Sciatic nerve (tissue), 2 donors: ENCODE results near the gene ZNF154. TPM values are rescaled to one million over a fixed set of nuclear protein-coding genes. Genes with fewer than 3 reads are reported as not detected.

Source experiments
- ATAC-seq: fragments of 200-7000 bp; cut with Tn5 transposase; one replicate; pipeline ENCODE4 v1.9.1; 2020; ENCODE audit warnings: mild to moderate bottlenecking, moderate library complexity
- DNase-seq: peaks from one replicate; pipeline ENCODE4 v3.0.0-alpha.2; 2020; ENCODE audit warnings: low spot score
- intact Hi-C: fragments of 100-400 bp; cut with DNase I; formaldehyde crosslinking; loops from one replicate; pipeline ENCODE4 v1.14.2; 2022
- total RNA-seq: library from RNA; stranded (reverse); fragmentation: NEBNext Ultra II Directional; extraction: Animal tissue kit (Norgen Biotek cat#: 25700); gene quantifications from one replicate; pipeline ENCODE4 v1.2.1, GENCODE V29; 2021
- donor health status: DM: no; HTN: no; CAD: no.
- donor health status: DM: no; HTN: no; CAD: no.

The ZNF154 gene
- total RNA-seq, 1 donor from 2014 or later = 1.8 TPM

DNA sequence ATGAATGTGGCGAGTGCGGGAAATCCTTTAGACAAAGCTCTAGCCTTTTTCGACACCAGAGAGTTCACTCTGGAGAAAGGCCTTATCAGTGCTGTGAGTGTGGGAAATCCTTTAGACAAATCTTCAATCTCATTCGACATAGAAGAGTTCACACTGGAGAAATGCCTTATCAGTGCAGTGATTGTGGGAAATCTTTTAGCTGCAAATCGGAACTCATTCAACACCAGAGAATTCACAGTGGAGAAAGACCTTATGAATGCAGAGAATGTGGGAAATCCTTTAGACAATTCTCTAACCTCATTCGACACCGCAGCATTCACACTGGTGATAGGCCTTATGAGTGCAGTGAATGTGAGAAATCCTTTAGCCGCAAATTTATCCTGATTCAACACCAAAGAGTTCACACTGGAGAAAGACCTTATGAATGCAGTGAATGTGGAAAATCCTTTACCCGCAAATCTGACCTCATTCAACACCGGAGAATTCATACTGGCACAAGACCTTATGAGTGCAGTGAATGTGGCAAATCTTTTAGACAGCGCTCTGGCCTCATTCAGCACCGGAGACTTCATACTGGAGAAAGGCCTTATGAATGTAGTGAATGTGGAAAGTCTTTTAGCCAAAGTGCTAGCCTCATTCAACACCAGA lies 21.5 kb downstream of the ZNF154 start:
- no peak for DNase-seq
- no peak for ATAC-seq
- intact Hi-C loops = no loop called here

DNA sequence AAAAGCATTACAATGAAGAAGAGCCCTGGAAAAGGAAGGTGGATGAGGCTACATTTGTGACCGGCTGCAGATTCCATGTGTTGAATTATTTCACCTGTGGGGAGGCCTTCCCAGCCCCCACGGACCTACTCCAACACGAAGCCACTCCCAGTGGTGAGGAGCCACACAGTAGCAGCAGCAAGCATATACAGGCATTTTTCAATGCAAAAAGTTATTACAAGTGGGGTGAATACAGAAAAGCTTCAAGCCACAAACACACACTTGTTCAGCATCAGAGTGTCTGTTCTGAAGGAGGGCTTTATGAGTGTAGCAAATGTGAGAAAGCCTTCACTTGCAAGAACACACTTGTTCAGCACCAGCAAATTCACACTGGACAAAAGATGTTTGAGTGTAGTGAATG lies 22.3 kb downstream of the ZNF154 start:
- intact Hi-C loops = no loop called here
- DNase-seq (no peak), ATAC-seq (no peak)

DNA sequence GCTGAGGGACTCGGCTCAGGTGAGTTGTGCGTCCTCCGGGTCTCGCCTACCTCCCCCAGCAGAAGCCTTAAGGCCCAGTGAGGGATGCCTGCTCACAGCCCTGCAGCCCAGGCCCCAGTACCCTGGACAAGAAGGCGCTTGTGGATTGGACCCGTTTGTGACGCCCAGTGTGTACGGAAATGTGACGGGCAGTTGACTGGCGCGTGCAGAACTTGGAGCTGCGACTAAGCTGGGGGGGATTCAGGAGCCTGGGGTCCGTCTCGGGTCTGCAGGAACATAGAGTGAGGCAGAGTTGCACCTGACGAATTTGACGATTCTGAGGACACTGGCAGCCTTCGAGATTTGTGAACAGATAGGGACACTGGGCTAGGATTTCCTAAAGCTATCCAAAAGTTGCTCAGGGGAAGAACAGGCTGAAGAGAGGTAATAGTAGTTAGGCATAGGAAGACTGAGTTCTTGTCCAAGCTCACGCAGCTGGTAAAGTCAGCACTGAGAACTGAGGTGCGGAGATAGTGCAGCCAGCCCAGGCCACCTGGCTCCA lies 26.7 kb downstream of the ZNF154 start:
- DNase-seq = no peak
- intact Hi-C loops = no loop called here
- ATAC-seq = no peak

DNA sequence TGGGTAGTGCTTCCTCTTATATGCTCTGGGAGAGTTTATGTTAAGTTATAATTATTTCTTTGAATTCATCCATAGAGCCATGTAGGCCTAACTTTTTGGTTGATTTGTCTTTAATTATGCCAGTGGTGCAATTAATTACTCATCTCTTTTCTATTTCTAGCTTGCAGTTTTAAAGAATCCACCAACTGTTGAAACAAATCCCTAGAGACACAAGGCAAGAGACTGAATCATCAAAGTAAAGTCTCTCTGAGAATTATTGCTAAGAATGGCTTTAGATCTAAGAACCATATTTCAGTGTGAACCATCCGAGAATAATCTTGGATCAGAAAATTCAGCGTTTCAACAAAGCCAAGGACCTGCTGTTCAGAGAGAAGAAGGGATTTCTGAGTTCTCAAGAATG lies 33.1 kb downstream of the ZNF154 start:
- intact Hi-C loops = no loop called here
- DNase-seq (no peak), ATAC-seq (no peak)

GRCh38 chr19:57672466-57672865 lies 36.5 kb downstream of the ZNF154 start:
- no peak for ATAC-seq
- intact Hi-C loops = no loop called here
- no peak for DNase-seq

DNA sequence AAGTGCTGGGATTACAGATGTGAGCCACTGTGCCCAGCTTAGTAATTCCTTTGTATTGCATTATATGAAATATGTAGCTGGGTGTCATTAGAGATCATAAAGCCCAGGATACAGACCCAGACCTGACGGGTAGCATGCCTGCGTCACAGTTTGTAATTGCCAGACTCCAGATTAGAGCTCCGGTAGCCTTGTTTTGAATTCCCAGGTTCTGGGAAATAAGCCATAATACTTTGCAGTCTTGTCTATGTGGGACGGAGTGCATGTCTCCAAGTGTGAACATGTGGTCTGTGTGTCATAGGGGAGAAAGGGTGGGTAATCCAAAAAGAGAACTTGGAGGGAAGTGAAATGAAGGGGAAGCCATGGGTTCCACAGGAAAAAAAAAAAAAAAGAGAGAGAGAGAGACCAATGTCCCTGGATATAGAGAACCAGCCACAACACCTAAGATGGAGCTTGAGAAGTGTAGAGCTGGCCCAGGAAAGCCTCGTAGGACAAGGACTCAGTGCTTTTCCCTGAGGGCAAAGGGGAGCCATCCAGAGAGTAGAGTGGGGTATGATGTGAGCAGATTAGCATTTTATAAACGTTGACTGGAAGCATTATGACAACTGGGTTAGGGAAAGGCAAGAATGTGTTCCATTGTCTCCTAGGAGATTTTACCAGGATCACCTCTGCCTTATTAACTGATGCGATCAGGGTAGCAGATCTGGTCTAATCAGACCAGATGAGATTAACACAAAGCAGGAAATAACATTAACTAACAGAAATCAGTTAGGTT lies 37.7 kb downstream of the ZNF154 start:
- intact Hi-C loops = no loop called here
- no peak for DNase-seq
- ATAC-seq = no peak

- ATAC-seq = no peak
- intact Hi-C loops = no loop called here
Observed at GRCh38 chr19:57668635-57669034, 40.4 kb downstream of the ZNF154 start, which contains the start of gene ZSCAN4. Gene ZSCAN4, plus strand, starts transcription at chr19:57668935. Its CDS starts 7,211 bp downstream, at chr19:57676146.

GRCh38 chr19:57667228-57667627 lies 41.8 kb downstream of the ZNF154 start:
- DNase-seq = no peak
- no peak for ATAC-seq
- intact Hi-C loops = no loop called here

More at GRCh38 chr19:57668635-57669034, 40.4 kb downstream of the ZNF154 start, which contains the start of gene ZSCAN4:
- no peak for DNase-seq

GRCh38 chr19:57665261-57665806 lies 43.7 kb downstream of the ZNF154 start:
- intact Hi-C loops = no loop called here
- DNase-seq (no peak), ATAC-seq (no peak)

- DNase-seq (peak; percentile 59), ATAC-seq (peak; percentile 84)
- intact Hi-C loops = no loop called here
Observed at GRCh38 chr19:57664269-57665127, 44.5 kb downstream of the ZNF154 start.

DNA sequence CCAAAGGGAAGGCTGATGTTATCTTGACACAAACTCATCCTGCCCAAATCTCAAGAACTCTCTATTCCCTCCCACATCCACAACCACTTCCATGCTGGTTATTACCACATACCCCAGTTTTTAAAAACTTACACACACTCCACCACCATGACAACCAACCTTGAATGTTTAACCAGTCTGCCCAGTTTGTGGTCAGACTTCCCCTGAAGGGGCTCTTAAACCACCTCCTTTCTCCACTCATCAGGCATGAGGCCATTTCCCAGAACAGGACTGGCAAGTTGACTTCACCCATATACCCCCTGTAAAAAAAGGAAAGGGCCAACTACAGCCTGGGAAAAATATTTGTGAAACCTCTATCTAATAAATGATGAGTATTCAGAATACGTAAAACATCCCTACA lies 52.7 kb downstream of the ZNF154 start:
- ATAC-seq (no peak), DNase-seq (no peak)
- intact Hi-C loops = no loop called here

DNA sequence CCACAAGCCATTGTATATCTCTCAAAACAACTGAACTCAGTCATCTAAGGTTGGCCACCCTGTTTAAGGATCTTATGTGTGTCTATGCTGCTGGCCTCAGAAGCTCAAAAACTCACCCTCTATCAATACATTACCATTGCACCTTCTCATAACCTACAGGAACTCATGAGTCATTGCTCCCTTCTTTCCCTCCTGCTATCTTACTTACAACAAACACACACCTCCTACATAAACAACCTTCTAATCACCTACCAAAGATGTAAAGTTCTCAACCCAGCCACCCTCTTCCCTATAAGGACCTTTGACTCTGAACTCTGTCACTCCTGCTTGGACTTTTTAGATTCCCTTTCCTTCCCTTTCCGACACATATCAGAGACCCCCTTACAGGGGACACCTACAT lies 53.6 kb downstream of the ZNF154 start:
- no peak for ATAC-seq
- intact Hi-C loops = no loop called here
- DNase-seq = no peak

- ATAC-seq = no peak
- no peak for DNase-seq
- intact Hi-C loops = no loop called here
Observed at GRCh38 chr19:57653689-57654088, 55.3 kb downstream of the ZNF154 start.

DNA sequence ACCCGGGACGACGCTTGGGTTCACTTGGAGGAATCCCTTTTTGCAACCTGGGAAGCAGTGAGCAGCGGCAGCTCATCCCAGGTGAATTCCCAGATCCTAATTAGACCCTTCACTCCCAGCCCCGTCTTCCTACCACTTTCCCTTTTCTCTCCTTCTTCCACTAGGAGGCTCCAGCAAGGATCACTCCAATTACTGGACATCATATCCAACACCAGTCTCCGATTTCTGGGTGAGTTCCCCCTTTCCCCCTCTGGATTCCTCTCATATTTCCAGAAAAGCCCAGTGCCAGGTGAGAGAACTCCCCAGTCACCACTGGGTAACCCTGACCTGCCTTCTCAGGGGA lies 57.4 kb downstream of the ZNF154 start:
- ATAC-seq (no peak), DNase-seq (no peak)
- intact Hi-C loops = no loop called here

DNA sequence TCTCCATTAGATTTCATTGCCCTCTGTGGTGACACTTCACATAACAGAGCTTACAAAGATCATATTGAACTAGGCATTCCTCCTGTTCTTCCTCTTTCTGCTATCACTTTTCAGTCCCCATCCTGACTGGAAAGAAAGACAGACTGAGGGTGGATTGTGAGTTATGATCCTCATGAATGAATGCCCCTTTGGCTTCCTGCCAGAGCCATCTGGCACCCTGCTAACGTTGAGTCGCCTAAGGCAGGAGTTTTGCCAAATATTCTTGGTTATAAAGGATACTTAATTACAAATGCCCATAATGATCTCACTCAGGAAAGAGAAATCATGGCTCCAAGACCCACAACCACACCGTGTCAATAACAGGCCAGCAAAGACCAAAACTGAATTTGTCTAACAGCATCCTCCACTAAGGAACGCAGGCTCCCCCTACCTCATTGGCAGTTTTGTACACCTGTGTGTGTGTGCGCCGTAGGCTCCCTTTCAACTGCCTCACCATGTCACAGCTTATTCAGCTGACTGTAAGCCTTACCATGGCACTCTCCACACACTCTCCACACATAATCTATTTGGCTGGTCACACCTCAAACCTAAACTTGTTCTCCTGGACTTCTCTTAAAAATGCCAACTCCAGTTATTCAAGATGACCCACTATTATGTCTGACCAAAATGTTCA lies 60.5 kb downstream of the ZNF154 start:
- DNase-seq = no peak
- intact Hi-C loops = no loop called here
- ATAC-seq = no peak
